GM12801 (cell line): ENCODE measurements around the gene FRMPD2.

Experiments used
- TF ChIP-seq, protein P1 (sequence below): IDR thresholded peaks from one replicate; pipeline ENCODE4 v1.5.1; 2011; ENCODE audit warnings: control low read depth; ENCODE audit not compliant: insufficient read length; ENCODE audit errors: extremely low read depth

FRMPD2 gene

DNA sequence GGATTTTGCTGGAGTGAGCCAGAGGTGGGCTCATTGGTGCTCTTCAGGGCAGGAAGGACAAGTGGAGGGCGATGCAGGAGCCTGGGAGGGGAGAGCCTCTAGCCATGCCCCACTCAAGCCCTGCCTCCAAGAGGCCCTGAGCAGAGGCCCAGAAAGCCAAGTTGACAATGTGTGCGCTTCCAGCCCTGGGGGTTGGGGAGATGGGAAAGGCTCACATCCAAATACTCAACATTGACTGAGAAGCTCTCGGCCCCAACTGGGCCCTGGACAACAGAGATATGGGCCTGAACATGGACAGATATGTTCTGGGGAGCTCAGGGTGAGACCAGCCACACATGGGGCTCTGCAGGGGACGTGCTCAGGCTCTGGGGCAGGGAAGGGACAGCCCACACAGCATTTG lies 39.0 kb downstream of the FRMPD2 start:
- TF ChIP-seq, protein P1, sequence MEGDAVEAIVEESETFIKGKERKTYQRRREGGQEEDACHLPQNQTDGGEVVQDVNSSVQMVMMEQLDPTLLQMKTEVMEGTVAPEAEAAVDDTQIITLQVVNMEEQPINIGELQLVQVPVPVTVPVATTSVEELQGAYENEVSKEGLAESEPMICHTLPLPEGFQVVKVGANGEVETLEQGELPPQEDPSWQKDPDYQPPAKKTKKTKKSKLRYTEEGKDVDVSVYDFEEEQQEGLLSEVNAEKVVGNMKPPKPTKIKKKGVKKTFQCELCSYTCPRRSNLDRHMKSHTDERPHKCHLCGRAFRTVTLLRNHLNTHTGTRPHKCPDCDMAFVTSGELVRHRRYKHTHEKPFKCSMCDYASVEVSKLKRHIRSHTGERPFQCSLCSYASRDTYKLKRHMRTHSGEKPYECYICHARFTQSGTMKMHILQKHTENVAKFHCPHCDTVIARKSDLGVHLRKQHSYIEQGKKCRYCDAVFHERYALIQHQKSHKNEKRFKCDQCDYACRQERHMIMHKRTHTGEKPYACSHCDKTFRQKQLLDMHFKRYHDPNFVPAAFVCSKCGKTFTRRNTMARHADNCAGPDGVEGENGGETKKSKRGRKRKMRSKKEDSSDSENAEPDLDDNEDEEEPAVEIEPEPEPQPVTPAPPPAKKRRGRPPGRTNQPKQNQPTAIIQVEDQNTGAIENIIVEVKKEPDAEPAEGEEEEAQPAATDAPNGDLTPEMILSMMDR, result no peak

DNA sequence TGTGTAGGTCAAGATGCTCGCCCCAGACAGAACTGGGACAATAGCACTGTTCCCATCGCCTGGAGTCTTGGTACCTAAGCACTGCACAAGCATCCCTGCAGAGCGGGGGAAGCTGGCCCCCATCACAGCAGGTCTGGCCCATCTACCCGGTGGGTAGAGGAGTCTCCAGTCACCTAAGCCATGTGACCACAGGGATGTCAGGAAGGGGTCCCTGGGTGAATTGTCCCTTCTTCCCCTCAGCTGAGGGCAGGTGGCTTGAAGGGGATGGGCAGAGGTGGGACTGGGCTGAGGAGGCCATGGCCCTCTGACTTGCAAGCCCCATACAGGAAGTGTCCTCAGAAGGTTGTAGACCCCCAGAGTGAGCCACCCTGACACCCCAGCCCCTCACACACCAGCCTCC lies 39.7 kb downstream of the FRMPD2 start:
- TF ChIP-seq, protein P1, result no peak

DNA sequence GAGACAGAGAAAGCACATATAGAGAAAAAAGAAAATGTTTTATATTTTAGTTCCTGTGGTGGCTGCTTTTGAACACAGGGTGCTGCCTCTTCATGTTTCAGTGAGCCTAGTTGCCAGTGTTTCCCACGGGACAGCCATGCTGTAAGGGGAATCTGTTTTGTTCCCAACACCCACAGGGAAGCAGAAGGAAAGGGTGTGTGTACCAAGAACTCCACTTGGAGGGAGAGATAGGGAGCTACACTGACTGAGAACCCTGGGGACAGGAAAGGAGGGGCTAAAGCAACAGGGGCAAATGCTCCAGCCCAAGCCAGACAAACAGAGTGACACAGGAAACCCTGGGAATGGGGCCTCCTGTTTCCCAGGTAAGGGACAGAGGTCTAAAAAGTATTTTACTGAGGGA lies 40.2 kb downstream of the FRMPD2 start:
- TF ChIP-seq, protein P1, result no peak

DNA sequence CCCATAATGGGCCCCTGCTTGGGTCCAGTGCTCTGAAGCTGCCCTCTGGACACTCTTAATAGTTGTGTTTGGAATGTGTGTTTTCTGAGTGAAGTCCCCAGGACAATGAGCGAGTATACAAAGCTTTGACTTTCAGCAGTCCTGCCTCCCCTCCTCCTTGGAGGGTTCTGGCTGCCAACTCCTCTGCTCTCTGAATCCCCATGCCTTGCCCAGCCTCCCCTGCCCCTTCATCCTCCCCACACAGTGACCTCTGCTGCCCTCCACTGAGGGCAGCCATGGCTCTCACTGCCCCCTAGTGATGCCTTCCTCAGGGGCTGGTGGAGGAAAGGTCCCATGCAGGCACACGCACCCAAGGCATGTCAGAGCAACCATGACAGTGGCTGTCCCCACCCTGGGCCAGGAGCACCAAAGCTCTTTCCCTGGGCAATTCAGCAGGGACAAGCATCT lies 40.9 kb downstream of the FRMPD2 start:
- TF ChIP-seq, protein P1, result no peak

DNA sequence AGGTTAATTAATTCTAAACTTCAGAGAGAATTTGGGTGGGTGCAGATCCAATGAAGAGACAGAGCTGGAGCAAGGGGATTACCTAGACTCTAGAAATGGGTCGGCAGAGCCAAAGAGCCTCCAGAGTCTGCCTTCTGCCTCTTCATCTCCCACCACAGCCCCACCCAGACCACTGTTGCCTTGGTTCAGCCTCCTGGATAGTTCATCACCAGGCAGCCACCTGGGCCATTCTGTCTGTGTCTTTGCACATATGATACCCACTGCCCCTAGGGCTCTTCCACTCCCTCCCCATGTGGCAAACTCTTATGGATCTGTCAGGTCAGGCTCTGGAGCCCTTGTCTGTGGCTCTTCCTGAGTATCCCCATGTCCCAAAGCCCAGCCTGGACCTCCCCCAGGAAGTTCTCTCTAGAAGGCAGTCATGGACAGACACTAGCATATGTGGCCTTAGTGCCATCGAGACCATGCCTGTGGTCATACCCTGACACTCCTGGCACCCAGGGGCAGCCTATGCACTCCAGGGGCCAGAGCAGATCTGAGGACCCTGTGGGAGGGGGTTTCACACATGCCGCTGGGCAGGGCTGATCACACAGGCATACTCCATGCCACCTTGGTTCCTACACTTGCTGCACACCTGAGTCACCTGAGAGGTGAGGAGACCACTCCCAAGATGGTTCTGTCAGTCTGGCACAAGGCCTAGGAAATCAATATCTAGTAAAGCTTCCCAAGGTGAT lies 41.6 kb downstream of the FRMPD2 start:
- TF ChIP-seq, protein P1, result no peak

DNA sequence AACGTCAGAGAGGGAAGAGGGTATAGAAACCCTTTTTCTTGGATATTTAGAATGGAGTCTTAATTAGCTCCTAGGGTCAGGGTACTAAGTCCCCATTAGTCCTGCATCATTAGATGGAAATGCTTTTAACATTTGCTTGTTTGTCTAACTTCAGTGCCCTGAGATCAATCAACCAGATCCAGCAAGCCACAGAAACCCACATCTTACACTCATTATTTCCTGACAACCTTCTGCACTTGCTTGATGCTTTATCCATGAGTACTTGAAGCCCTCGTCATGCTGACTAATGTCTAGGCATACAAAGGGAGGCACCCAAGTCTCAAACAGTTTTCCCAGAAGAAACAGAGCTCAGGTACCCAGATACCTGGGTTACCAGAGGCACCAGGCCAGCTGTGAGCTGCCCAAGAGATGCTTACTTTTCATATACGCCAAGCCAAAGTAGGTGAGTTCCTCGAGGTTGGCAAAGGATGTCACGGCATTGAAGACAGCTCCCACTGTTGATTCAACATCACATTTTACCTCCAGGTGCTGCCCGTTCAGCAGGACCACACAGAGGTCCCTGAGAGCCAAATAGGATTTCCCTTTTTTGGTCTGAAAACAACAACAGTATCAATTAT lies 42.7 kb downstream of the FRMPD2 start:
- TF ChIP-seq, protein P1, result no peak

DNA sequence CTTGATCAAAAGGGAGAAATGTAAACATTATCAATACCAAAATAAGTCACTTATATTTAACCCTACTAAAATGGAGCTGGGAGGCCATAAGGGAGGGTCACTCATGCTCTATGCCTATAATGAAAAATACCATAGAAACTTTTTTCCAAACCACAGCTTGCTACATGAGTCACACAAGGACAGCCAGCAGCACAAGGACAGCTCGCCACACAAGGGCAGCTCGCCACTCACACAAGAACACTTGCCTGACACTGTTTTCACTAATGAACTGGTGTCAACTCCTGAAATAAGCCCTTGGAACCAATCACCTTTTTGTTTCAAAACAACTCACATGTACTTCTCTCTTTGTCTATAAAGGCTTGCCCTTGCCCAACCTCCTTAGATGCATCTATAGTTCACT lies 43.3 kb downstream of the FRMPD2 start:
- TF ChIP-seq, protein P1, result no peak
